DND-41 (cell line): Measurements from ENCODE around the gene NAA10.

Experiments
- CTCF ChIP-seq: IDR thresholded peaks from 2 replicates; pipeline ENCODE4 v1.5.1; 2012; ENCODE audit warnings: borderline replicate concordance, low read length, moderate library complexity, mild to moderate bottlenecking; ENCODE audit not compliant: poor library complexity, severe bottlenecking; ENCODE audit errors: extremely low read depth
- EZH2 ChIP-seq: IDR thresholded peaks from 3 replicates; pipeline ENCODE4 v1.6.1; 2012; ENCODE audit warnings: borderline replicate concordance, low read depth, mild to moderate bottlenecking, moderate library complexity, low read length, inconsistent platforms; ENCODE audit not compliant: severe bottlenecking

DNA sequence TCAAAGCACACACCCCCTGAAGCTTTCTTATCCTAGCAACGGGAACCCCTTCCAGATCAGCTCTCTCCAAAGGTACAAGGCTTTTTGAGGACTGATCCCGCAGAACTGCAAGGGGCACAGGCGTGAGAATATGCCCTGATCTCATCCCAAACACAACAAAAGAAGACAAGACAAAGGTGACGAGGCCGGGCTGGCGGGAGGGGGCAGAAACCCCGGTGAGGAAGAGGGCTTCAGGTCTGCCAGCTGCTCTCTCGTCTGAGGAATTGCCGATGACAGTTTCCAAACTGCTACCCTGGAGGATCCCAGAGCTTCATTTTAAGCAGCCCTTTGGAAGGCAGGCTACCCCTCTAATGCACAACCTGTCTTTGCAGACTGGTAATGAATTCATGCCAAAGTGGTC is 33.4 kb upstream of the NAA10 start:
- no peak for TF ChIP-seq CTCF
- no peak for TF ChIP-seq EZH2
